IMR-90 (cell line): Measurements from ENCODE around the gene KCNJ6. TPM values are rescaled to one million over a fixed set of nuclear protein-coding genes. Genes with fewer than 3 reads are reported as not detected.

Experiments
- ATAC-seq: fragments of 200-7000 bp; cut with Tn5 transposase; 2 replicates; pipeline ENCODE4 v1.9.1; 2020; ENCODE audit warnings: low read depth, mild to moderate bottlenecking, moderate library complexity
- BruUV-seq: library from RNA; stranded (reverse); fragments of 400-500 nt; replicated peaks from 2 replicates; lab custom pipeline; 2021; lab: Mats Ljungman, UMichigan
- CTCF ChIA-PET: fragments of 300-600 bp; formaldehyde crosslinking; extraction: SDS; loops from one replicate; lab custom pipeline; 2021; ENCODE audit warnings: antibody characterized with exemption; lab: Yijun Ruan, JAX
- POLR2A ChIA-PET: fragments of 300-600 bp; sonication (Branson Sonifier 250); formaldehyde crosslinking; loops from one replicate; lab custom pipeline; 2022; ENCODE audit warnings: antibody characterized with exemption; ENCODE audit not compliant: unreplicated experiment; lab: Charles Lee
- DNase-seq: peaks from one replicate; pipeline ENCODE4 v3.0.0; 2013
- H2AFZ ChIP-seq: replicated peaks from 2 replicates; pipeline ENCODE3; 2013; ENCODE audit warnings: low read length, mild to moderate bottlenecking; ENCODE audit not compliant: poor library complexity
- H2AK5ac ChIP-seq: 2 replicates; pipeline ENCODE4 v1.6.1; 2013; ENCODE audit warnings: low read depth, low read length, inconsistent platforms
- H2AK9ac ChIP-seq: replicated peaks from 2 replicates; pipeline ENCODE3; 2013; ENCODE audit warnings: mild to moderate bottlenecking, low read depth, low read length, moderate library complexity; ENCODE audit not compliant: poor library complexity
- H2BK120ac ChIP-seq: 2 replicates; pipeline ENCODE4 v1.6.1; 2013; ENCODE audit warnings: low read depth, low read length, inconsistent platforms
- H2BK15ac ChIP-seq: 3 replicates; pipeline ENCODE4 v1.6.1; 2013; ENCODE audit warnings: low read depth, low read length, inconsistent platforms
- H2BK20ac ChIP-seq: 2 replicates; pipeline ENCODE4 v1.6.1; 2013; ENCODE audit warnings: low read depth, mild to moderate bottlenecking, inconsistent platforms, low read length, moderate library complexity
- H2BK5ac ChIP-seq: 2 replicates; pipeline ENCODE4 v1.6.1; 2013; ENCODE audit warnings: mild to moderate bottlenecking, low read depth, low read length, inconsistent platforms; ENCODE audit not compliant: poor library complexity, severe bottlenecking
- H3K14ac ChIP-seq: replicated peaks from 2 replicates; pipeline ENCODE4 v1.6.1; 2013; ENCODE audit warnings: low read depth, low read length, inconsistent platforms
- H3K18ac ChIP-seq: 2 replicates; pipeline ENCODE4 v1.6.1; 2013; ENCODE audit warnings: low read depth, low read length, control low read depth
- H3K23ac ChIP-seq: 2 replicates; pipeline ENCODE4 v1.6.1; 2013; ENCODE audit warnings: low read depth, low read length, inconsistent platforms
- H3K27ac ChIP-seq: 2 replicates; pipeline ENCODE4 v1.5.1; 2013; ENCODE audit warnings: mild to moderate bottlenecking, control low read depth, low read length; ENCODE audit not compliant: insufficient read depth
- H3K27me3 ChIP-seq: 2 replicates; pipeline ENCODE4 v1.6.1; 2013; ENCODE audit warnings: low read length; ENCODE audit not compliant: control insufficient read depth, insufficient read depth
- H3K36me3 ChIP-seq: 2 replicates; pipeline ENCODE4 v1.6.1; 2013; ENCODE audit warnings: low read length, mixed read lengths; ENCODE audit not compliant: control insufficient read depth, insufficient read depth
- H3K4ac ChIP-seq: 2 replicates; pipeline ENCODE4 v1.6.1; 2013; ENCODE audit warnings: low read depth, low read length, inconsistent platforms
- H3K4me1 ChIP-seq: 2 replicates; pipeline ENCODE4 v1.6.1; 2013; ENCODE audit warnings: low read length, mixed read lengths; ENCODE audit not compliant: control insufficient read depth, insufficient read depth
- H3K4me2 ChIP-seq: 2 replicates; pipeline ENCODE4 v1.6.1; 2013; ENCODE audit warnings: low read depth, mild to moderate bottlenecking, control low read depth, low read length, moderate library complexity
- H3K4me3 ChIP-seq: 2 replicates; pipeline ENCODE4 v1.5.1; 2013; ENCODE audit warnings: low read depth, mild to moderate bottlenecking, control low read depth, low read length, moderate library complexity; ENCODE audit not compliant: insufficient read depth
- H3K56ac ChIP-seq: 2 replicates; pipeline ENCODE4 v1.6.1; 2013; ENCODE audit warnings: low read length, inconsistent platforms; ENCODE audit not compliant: insufficient read depth; ENCODE audit errors: extremely low read depth
- H3K79me1 ChIP-seq, 2 experiments: 2 replicates each; pipeline ENCODE4 v1.6.1; 2013; ENCODE audit warnings: low read length in 2 of 2, inconsistent platforms in 1 of 2, low read depth in 1 of 2
- H3K9ac ChIP-seq: 2 replicates; pipeline ENCODE4 v1.6.1; 2013; ENCODE audit warnings: low read depth, low read length, control low read depth
- H3K9me1 ChIP-seq: 2 replicates; pipeline ENCODE4 v1.6.1; 2013; ENCODE audit warnings: low read length, inconsistent platforms; ENCODE audit not compliant: insufficient read depth
- H3K9me3 ChIP-seq: 2 replicates; pipeline ENCODE4 v1.6.1; 2013; ENCODE audit warnings: low read length; ENCODE audit not compliant: control insufficient read depth, insufficient read depth
- H4K20me1 ChIP-seq: 2 replicates; pipeline ENCODE4 v1.6.1; 2013; ENCODE audit warnings: low read length, inconsistent platforms; ENCODE audit not compliant: insufficient read depth
- H4K5ac ChIP-seq: 2 replicates; pipeline ENCODE4 v1.6.1; 2013; ENCODE audit warnings: mild to moderate bottlenecking, low read depth, low read length, control low read depth
- H4K8ac ChIP-seq, 2 experiments: 2 replicates each; pipeline ENCODE4 v1.6.1; 2013; ENCODE audit warnings: low read depth in 2 of 2, low read length in 2 of 2, control low read depth in 1 of 2, inconsistent platforms in 1 of 2
- H4K91ac ChIP-seq: 2 replicates; pipeline ENCODE4 v1.6.1; 2013; ENCODE audit warnings: low read depth, low read length, inconsistent platforms; ENCODE audit not compliant: insufficient read depth
- BHLHE40 ChIP-seq: fragments of 150-350 bp; IDR thresholded peaks from 2 replicates; pipeline ENCODE4 v1.6.1; 2016; ENCODE audit warnings: mild to moderate bottlenecking, low read depth, low read length
- CEBPB ChIP-seq: IDR thresholded peaks from 2 replicates; pipeline ENCODE4 v1.6.1; 2012; ENCODE audit warnings: low read depth, low read length, improper control_type of control experiment
- CHD1 ChIP-seq: IDR thresholded peaks from 2 replicates; pipeline ENCODE4 v1.6.1; 2012; ENCODE audit warnings: low read depth, low read length, improper control_type of control experiment
- FOS ChIP-seq: fragments of 150-350 bp; IDR thresholded peaks from 2 replicates; pipeline ENCODE4 v1.6.1; 2016; ENCODE audit warnings: low read depth, low read length
- MAFK ChIP-seq: IDR thresholded peaks from 2 replicates; pipeline ENCODE4 v1.6.1; 2012; ENCODE audit warnings: low read depth, low read length, improper control_type of control experiment
- MAZ ChIP-seq: IDR thresholded peaks from 2 replicates; pipeline ENCODE4 v1.6.1; 2012; ENCODE audit warnings: low read depth, mild to moderate bottlenecking, low read length, improper control_type of control experiment, moderate library complexity, borderline replicate concordance
- MXI1 ChIP-seq: IDR thresholded peaks from 2 replicates; pipeline ENCODE4 v1.6.1; 2012; ENCODE audit warnings: low read depth, mild to moderate bottlenecking, low read length, moderate library complexity, borderline replicate concordance
- NFE2L2 ChIP-seq: fragments of 150-350 bp; IDR thresholded peaks from 2 replicates; pipeline ENCODE4 v1.6.1; 2016; ENCODE audit warnings: low read depth, mild to moderate bottlenecking, low read length
- POLR2A ChIP-seq: IDR thresholded peaks from 2 replicates; pipeline ENCODE4 v1.6.1; 2012; ENCODE audit warnings: mild to moderate bottlenecking, low read depth, low read length
- RAD21 ChIP-seq: IDR thresholded peaks from 2 replicates; pipeline ENCODE4 v1.6.1; 2012; ENCODE audit warnings: low read length, improper control_type of control experiment
- RCOR1 ChIP-seq: IDR thresholded peaks from 2 replicates; pipeline ENCODE4 v1.6.1; 2012; ENCODE audit warnings: mild to moderate bottlenecking, low read length, improper control_type of control experiment; ENCODE audit not compliant: insufficient replicate concordance
- RFX5 ChIP-seq: IDR thresholded peaks from 2 replicates; pipeline ENCODE4 v1.8.0; 2012; ENCODE audit warnings: low read depth, mild to moderate bottlenecking, low read length, moderate library complexity
- SMC3 ChIP-seq: fragments of 150-350 bp; IDR thresholded peaks from 2 replicates; pipeline ENCODE4 v1.6.1; 2016; ENCODE audit warnings: low read depth, mild to moderate bottlenecking, antibody characterized with exemption, low read length, moderate library complexity
- WGBS, 2 experiments: methylation state at CpG; one replicate each; pipeline versions ENCODE4 v1.1.5 to v1.1.7; 2013; ENCODE audit warnings: missing lambda C conversion rate in 2 of 2; ENCODE audit not compliant: insufficient read length in 1 of 2; ENCODE audit errors: extremely low coverage in 2 of 2; 5-methylcytosine and 5-hydroxymethylcytosine counted together
- dilution Hi-C: fragments of 300-500 bp; cut with HindIII; formaldehyde crosslinking; loops from one replicate; pipeline ENCODE4 v1.14.3; 2018; ENCODE audit warnings: low sequenced_read_pairs; ENCODE audit not compliant: unreplicated experiment
- in situ Hi-C: fragments of 300-500 bp; cut with MboI; formaldehyde crosslinking; loops from 3 replicates; pipeline ENCODE4 v1.14.3; 2019; ENCODE audit warnings: low sequenced_read_pairs, inconsistent platforms, mixed read lengths
- intact Hi-C: fragments of 100-400 bp; cut with micrococcal nuclease; formaldehyde crosslinking; loops from 2 replicates; pipeline ENCODE4 v1.10.0; 2022
- polyA plus RNA-seq, 3 experiments: library from polyadenylated mRNA; depleted of rRNA; stranded (reverse); fragments of >200 nt; gene quantifications; 2 replicates each; pipeline ENCODE4 v1.2.3, GENCODE V29; 2012; ENCODE audit warnings: low replicate concordance in 1 of 3
- total RNA-seq: library from RNA; depleted of rRNA; stranded (reverse); fragments of >200 nt; gene quantifications from 2 replicates; pipeline ENCODE4 v1.2.3, GENCODE V29; 2012
- TF ChIP-seq, protein P1 (sequence below): fragments of 150-350 bp; IDR thresholded peaks from 2 replicates; pipeline ENCODE4 v1.6.1; 2017; ENCODE audit warnings: mild to moderate bottlenecking, antibody characterized with exemption, low read length, low read depth
- TF ChIP-seq, protein P2 (sequence below): fragments of 150-350 bp; IDR thresholded peaks from 2 replicates; pipeline ENCODE4 v1.6.1; 2016; ENCODE audit warnings: low read depth, mild to moderate bottlenecking, low read length, moderate library complexity, borderline replicate concordance
- TF ChIP-seq, protein P3 (sequence below): conservative IDR thresholded peaks from 2 replicates; pipeline ENCODE4 v1.5.1; 2012; ENCODE audit warnings: mild to moderate bottlenecking, low read depth, low read length, improper control_type of control experiment

The KCNJ6 gene
- total and polyA plus RNA-seq, 2 of the 4 experiments (the other 2 are of a cell fraction), result under 0.01 to 0.02 TPM

DNA sequence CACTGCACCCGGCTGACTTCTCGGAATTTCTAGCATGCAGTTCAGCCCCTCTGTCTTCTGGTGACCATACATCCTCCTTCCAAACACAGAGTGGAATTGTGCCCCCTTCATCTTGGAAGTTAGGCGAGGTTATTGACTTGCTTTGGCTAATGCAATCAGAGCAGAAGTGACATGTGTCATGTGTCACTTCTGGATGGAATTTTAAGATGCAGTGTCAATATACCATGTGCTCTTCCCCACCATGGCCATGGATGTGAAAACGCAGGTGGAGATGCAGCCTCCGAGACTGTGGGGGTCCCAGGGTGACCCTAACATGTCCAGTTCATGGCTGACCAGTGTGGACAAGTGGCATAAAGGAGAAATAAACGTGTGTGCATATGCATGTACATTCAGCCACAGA is 83.0 kb downstream of the KCNJ6 start:
- Histone ChIP-seq H3K23ac (no peak overlapping the region), H3K56ac (no peak overlapping the region), H3K27me3 (no peaks in the 10 kb centered on the region), H3K9me3 (no peaks in the 10 kb centered on the region), H2AFZ (no peak overlapping the region), H2AK9ac (no peak overlapping the region), H3K4me1 (peaks cover 7% of the 10 kb centered on the region), H3K36me3 (no peaks in the 10 kb centered on the region), H3K18ac (no peak overlapping the region), H3K27ac (no peak overlapping the region), H3K4me3 (no peak overlapping the region), H2BK5ac (no peak overlapping the region), H3K9me1 (peaks cover 14% of the 10 kb centered on the region; the same call in 1 of the 2 replicates), H4K8ac (no peak overlapping the region), H4K5ac (no peak overlapping the region), H4K20me1 (no peaks in the 10 kb centered on the region), H3K4ac (no peak overlapping the region), H2BK120ac (no peak overlapping the region), H3K14ac (no peak overlapping the region), H2BK20ac (no peak overlapping the region), H3K9ac (no peak overlapping the region), H3K4me2 (no peak overlapping the region), H3K79me1 (no peaks in the 10 kb centered on the region), H2AK5ac (no peak overlapping the region), H4K91ac (no peak overlapping the region), H2BK15ac (no peak overlapping the region)
- ChIA-PET CTCF (no interaction called here), POLR2A (no interaction called here)
- in situ Hi-C loops, result no loop called here
- intact Hi-C loops, result no loop called here
- no TSS peak for BruUV-seq
- WGBS, 2 experiments, result 100% methylated on average over 1 of the region's 6 CpGs; no CpG with 5 or more reads in 1 of the 2 experiments
- DNase-seq (no peak), ATAC-seq (no peak)
- no peak for TF ChIP-seq RFX5
- TF ChIP-seq, protein P1, sequence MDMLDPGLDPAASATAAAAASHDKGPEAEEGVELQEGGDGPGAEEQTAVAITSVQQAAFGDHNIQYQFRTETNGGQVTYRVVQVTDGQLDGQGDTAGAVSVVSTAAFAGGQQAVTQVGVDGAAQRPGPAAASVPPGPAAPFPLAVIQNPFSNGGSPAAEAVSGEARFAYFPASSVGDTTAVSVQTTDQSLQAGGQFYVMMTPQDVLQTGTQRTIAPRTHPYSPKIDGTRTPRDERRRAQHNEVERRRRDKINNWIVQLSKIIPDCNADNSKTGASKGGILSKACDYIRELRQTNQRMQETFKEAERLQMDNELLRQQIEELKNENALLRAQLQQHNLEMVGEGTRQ, result no peak
- no peak for TF ChIP-seq RCOR1
- TF ChIP-seq MAZ, result no peak
- no peak for TF ChIP-seq CEBPB
- TF ChIP-seq POLR2A, result no peak
- no peak for TF ChIP-seq BHLHE40
- no peak for TF ChIP-seq MXI1
- TF ChIP-seq SMC3, result no peak
- TF ChIP-seq FOS, result no peak
- TF ChIP-seq, protein P2, sequence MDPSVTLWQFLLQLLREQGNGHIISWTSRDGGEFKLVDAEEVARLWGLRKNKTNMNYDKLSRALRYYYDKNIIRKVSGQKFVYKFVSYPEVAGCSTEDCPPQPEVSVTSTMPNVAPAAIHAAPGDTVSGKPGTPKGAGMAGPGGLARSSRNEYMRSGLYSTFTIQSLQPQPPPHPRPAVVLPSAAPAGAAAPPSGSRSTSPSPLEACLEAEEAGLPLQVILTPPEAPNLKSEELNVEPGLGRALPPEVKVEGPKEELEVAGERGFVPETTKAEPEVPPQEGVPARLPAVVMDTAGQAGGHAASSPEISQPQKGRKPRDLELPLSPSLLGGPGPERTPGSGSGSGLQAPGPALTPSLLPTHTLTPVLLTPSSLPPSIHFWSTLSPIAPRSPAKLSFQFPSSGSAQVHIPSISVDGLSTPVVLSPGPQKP, result no peak
- no peak for TF ChIP-seq RAD21
- TF ChIP-seq, protein P3, sequence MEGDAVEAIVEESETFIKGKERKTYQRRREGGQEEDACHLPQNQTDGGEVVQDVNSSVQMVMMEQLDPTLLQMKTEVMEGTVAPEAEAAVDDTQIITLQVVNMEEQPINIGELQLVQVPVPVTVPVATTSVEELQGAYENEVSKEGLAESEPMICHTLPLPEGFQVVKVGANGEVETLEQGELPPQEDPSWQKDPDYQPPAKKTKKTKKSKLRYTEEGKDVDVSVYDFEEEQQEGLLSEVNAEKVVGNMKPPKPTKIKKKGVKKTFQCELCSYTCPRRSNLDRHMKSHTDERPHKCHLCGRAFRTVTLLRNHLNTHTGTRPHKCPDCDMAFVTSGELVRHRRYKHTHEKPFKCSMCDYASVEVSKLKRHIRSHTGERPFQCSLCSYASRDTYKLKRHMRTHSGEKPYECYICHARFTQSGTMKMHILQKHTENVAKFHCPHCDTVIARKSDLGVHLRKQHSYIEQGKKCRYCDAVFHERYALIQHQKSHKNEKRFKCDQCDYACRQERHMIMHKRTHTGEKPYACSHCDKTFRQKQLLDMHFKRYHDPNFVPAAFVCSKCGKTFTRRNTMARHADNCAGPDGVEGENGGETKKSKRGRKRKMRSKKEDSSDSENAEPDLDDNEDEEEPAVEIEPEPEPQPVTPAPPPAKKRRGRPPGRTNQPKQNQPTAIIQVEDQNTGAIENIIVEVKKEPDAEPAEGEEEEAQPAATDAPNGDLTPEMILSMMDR, result no peak
- no peak for TF ChIP-seq MAFK
- TF ChIP-seq CHD1, result no peak
- TF ChIP-seq NFE2L2, result no peak
- dilution Hi-C loops, result no loop called here
